Measurements from ENCODE around the gene SRMS. TPM values are rescaled to one million over a fixed set of nuclear protein-coding genes. Genes with fewer than 3 reads are reported as not detected.

SRMS gene
- total RNA-seq, 1 donor from 2014 or later, result not detected

- Mint-ChIP-seq H3K9me3 (ENCODE audit: low read depth) (no peaks in the 10 kb centered on the region), H3K4me1 (ENCODE audit: low read depth) (no peaks in the 10 kb centered on the region), H3K27ac (no peak overlapping the region), H3K36me3 (ENCODE audit: insufficient read depth) (no peaks in the 10 kb centered on the region), H3K4me3 (ENCODE audit: low read depth) (peak overlapping the region; percentile 55), H3K27me3 (peaks cover 6% of the 10 kb centered on the region)
- no peak for TF ChIP-seq CTCF (IDR thresholded peaks at IDR 0.05; ENCODE audit: unreplicated experiment)
- no peak for DNase-seq (ENCODE audit: low spot score, unreplicated experiment)
These were observed 27.5 kb upstream of the SRMS start for GRCh38 chr20:63574829-63575743.

- Mint-ChIP-seq H3K9me3 (ENCODE audit: low read depth) (no peaks in the 10 kb centered on the region), H3K27me3 (peaks cover 6% of the 10 kb centered on the region), H3K4me3 (ENCODE audit: low read depth) (peak within 1 kb of the TSS; percentile 76), H3K4me1 (ENCODE audit: low read depth) (no peaks in the 10 kb centered on the region), H3K27ac (peak within 1 kb of the TSS; percentile 74), H3K36me3 (ENCODE audit: insufficient read depth) (no peaks in the 10 kb centered on the region)
- TF ChIP-seq CTCF (IDR thresholded peaks at IDR 0.05; ENCODE audit: unreplicated experiment), result no peak
- DNase-seq (ENCODE audit: low spot score, unreplicated experiment), result peak; percentile 29
These were observed 26.7 kb upstream of the SRMS start, which contains the start of gene HELZ2 for GRCh38 chr20:63574156-63574828. HELZ2 (minus strand) TSS chr20:63574239; CDS start chr20:63572385, 1,854 bp downstream.

GRCh38 chr20:63573647-63574131, 26.1 kb upstream of the SRMS start:
- Mint-ChIP-seq H3K27me3 (peaks cover 6% of the 10 kb centered on the region), H3K4me3 (ENCODE audit: low read depth) (peak overlapping the region; percentile 76), H3K36me3 (ENCODE audit: insufficient read depth) (no peaks in the 10 kb centered on the region), H3K27ac (peak overlapping the region; percentile 74), H3K9me3 (ENCODE audit: low read depth) (no peaks in the 10 kb centered on the region), H3K4me1 (ENCODE audit: low read depth) (no peaks in the 10 kb centered on the region)
- no peak for TF ChIP-seq CTCF (IDR thresholded peaks at IDR 0.05; ENCODE audit: unreplicated experiment)
- no peak for DNase-seq (ENCODE audit: low spot score, unreplicated experiment)

GRCh38 chr20:63572788-63573646, 25.5 kb upstream of the SRMS start:
- H3K4me3 Mint-ChIP-seq (ENCODE audit: low read depth), result peak overlapping the region; percentile 76
- peak overlapping the region; percentile 74 for H3K27ac Mint-ChIP-seq
- DNase-seq (ENCODE audit: low spot score, unreplicated experiment), result no peak
- no peaks in the 10 kb centered on the region for H3K36me3 Mint-ChIP-seq (ENCODE audit: insufficient read depth)
- H3K9me3 Mint-ChIP-seq (ENCODE audit: low read depth), result no peaks in the 10 kb centered on the region
- peaks cover 6% of the 10 kb centered on the region for H3K27me3 Mint-ChIP-seq
- H3K4me1 Mint-ChIP-seq (ENCODE audit: low read depth), result no peaks in the 10 kb centered on the region
- peak; percentile 37 for TF ChIP-seq CTCF (IDR thresholded peaks at IDR 0.05; ENCODE audit: unreplicated experiment)
